Ishikawa (cell line): ENCODE data around the gene IQSEC3.

Experiments used
- CEBPB ChIP-seq: IDR thresholded peaks from 2 replicates; pipeline ENCODE4 v1.6.1; 2012
- CREB1 ChIP-seq: IDR thresholded peaks from 2 replicates; pipeline ENCODE4 v1.6.1; 2012; ENCODE audit warnings: low read depth
- EP300 ChIP-seq: IDR thresholded peaks from 2 replicates; pipeline ENCODE4 v1.6.1; 2012; ENCODE audit warnings: borderline replicate concordance
- FOXM1 ChIP-seq: IDR thresholded peaks from 2 replicates; pipeline ENCODE4 v1.6.1; 2012; ENCODE audit warnings: low read depth, borderline replicate concordance
- MAX ChIP-seq: IDR thresholded peaks from 2 replicates; pipeline ENCODE4 v1.6.1; 2012
- RAD21 ChIP-seq: IDR thresholded peaks from 2 replicates; pipeline ENCODE4 v1.6.1; 2012; ENCODE audit warnings: low read depth
- REST ChIP-seq: IDR thresholded peaks from 2 replicates; pipeline ENCODE4 v1.6.1; 2012; ENCODE audit warnings: low read depth, mild to moderate bottlenecking
- TAF1 ChIP-seq: IDR thresholded peaks from 2 replicates; pipeline ENCODE4 v1.6.1; 2012; ENCODE audit warnings: low read depth, mild to moderate bottlenecking
- TCF12 ChIP-seq: IDR thresholded peaks from 2 replicates; pipeline ENCODE4 v1.6.1; 2012; ENCODE audit warnings: low read depth
- TEAD4 ChIP-seq: IDR thresholded peaks from 2 replicates; pipeline ENCODE4 v1.6.1; 2012
- YY1 ChIP-seq: IDR thresholded peaks from 2 replicates; pipeline ENCODE4 v1.6.1; 2012; ENCODE audit warnings: low read depth
- ZBTB7A ChIP-seq: IDR thresholded peaks from 2 replicates; pipeline ENCODE4 v1.6.1; 2012; ENCODE audit warnings: low read depth

- TF ChIP-seq EP300 (no peak), MAX (no peak), CREB1 (no peak), CEBPB (no peak), YY1 (no peak), FOXM1 (no peak), RAD21 (no peak), TCF12 (no peak), REST (no peak), TAF1 (no peak), ZBTB7A (no peak), TEAD4 (no peak)
Observed at GRCh38 chr12:89653-90052, 23.1 kb downstream of the IQSEC3 start.
